Measurements from ENCODE around the gene ZNF317. TPM values are rescaled to one million over a fixed set of nuclear protein-coding genes. Genes with fewer than 3 reads are reported as not detected.

The ZNF317 gene
- total and polyA plus RNA-seq, 2 of the 13 experiments (the other 11 are each of a cell fraction or from before 2014, with no cell fraction given): 14.0 to 27.9 TPM

- peak; percentile 81 for TF ChIP-seq SALL1 (CRISPR knock-in tag; IDR thresholded peaks at IDR 0.05)
- TF ChIP-seq MLXIP (CRISPR knock-in tag; IDR thresholded peaks at IDR 0.05; ENCODE audit: borderline replicate concordance): no peak
- TF ChIP-seq ZNF768 (CRISPR knock-in tag; IDR thresholded peaks at IDR 0.05): peak; percentile 36; the same call in 1 of the 2 replicates
- 0 out of 2 replicates have a peak, but pooled peaks have one; percentile 24 for TF ChIP-seq ZNF543 (CRISPR knock-in tag; IDR thresholded peaks at IDR 0.05)
- TF ChIP-seq TMF1 (CRISPR knock-in tag; IDR thresholded peaks at IDR 0.05; ENCODE audit: low read depth): no peak; the same call in 1 of the 2 replicates
- TF ChIP-seq EED (CRISPR knock-in tag; IDR thresholded peaks at IDR 0.05): peak; percentile 1; the same call in 1 of the 2 replicates
- TF ChIP-seq UBTF (CRISPR knock-in tag; IDR thresholded peaks at IDR 0.05): peak; percentile 66
- TF ChIP-seq ZNF782 (CRISPR knock-in tag; IDR thresholded peaks at IDR 0.05; ENCODE audit: borderline replicate concordance): peak; percentile 62; the same call in 1 of the 2 replicates
- TF ChIP-seq KAT8 (CRISPR knock-in tag; IDR thresholded peaks at IDR 0.05): peak; percentile 90
- peak; percentile 79 for TF ChIP-seq MAX (IDR thresholded peaks at IDR 0.05)
- TF ChIP-seq ZNF83 (CRISPR knock-in tag; IDR thresholded peaks at IDR 0.05; ENCODE audit: borderline replicate concordance): 0 out of 2 replicates have a peak, but pooled peaks have one; percentile 54
- TF ChIP-seq ARID5B (CRISPR knock-in tag; IDR thresholded peaks at IDR 0.05): peak; percentile 18; the same call in 1 of the 2 replicates
- TF ChIP-seq NFRKB (IDR thresholded peaks at IDR 0.05): 0 out of 2 replicates have a peak, but pooled peaks have one; percentile 24
- TF ChIP-seq HNF4A (CRISPR knock-in tag; IDR thresholded peaks at IDR 0.05): 0 out of 2 replicates have a peak, but pooled peaks have one; percentile 32
- TF ChIP-seq NR3C1 (CRISPR knock-in tag; IDR thresholded peaks at IDR 0.05): no peak
- TF ChIP-seq ZNF550 (CRISPR knock-in tag; IDR thresholded peaks at IDR 0.05; ENCODE audit: borderline replicate concordance): no peak
- no peak for TF ChIP-seq PCBP2 (optimal IDR thresholded peaks at IDR 0.05; ENCODE audit: low read depth, low read length, poor library complexity, severe bottlenecking)
- TF ChIP-seq MXD1 (CRISPR knock-in tag; IDR thresholded peaks at IDR 0.05): peak; percentile 91
- TF ChIP-seq RBM39 (IDR thresholded peaks at IDR 0.05; ENCODE audit: low read depth, low read length, poor library complexity, severe bottlenecking): peak; percentile 64
Measured at GRCh38 chr19:9140159-9140874, at the start of gene ZNF317 (continued).

All from HepG2 (cell line).